Spleen (tissue), 11 donors: Measurements from ENCODE around the gene PCDHGB7. TPM values are rescaled to one million over a fixed set of nuclear protein-coding genes. Genes with fewer than 3 reads are reported as not detected.
A peak's percentile ranks its signal among the peaks of the same experiment; 100 is the strongest.

Experiments used
- DNase-seq: peaks from one replicate; pipeline ENCODE4 v3.0.0-alpha.2; 2020
- H3K27ac ChIP-seq, 8 donors: fragments of 200-600 bp; sonication (generic) in 7 of 8; 1 replicate in 4 of 8; 2 replicates in 4 of 8; pipeline versions ENCODE4 v1.5.0 to v1.8.0; 2016 to 2021; ENCODE audit warnings: inconsistent platforms in 4 of 8, mild to moderate bottlenecking in 4 of 8, moderate library complexity in 1 of 8
- H3K27me3 ChIP-seq, 7 donors: fragments of 200-600 bp; sonication (generic) in 6 of 7; replicated peaks in 1 of 7; 1 replicate in 4 of 7; 2 replicates in 3 of 7; pipeline versions ENCODE4 v1.5.0 to v1.8.0; 2016 to 2021; ENCODE audit warnings: inconsistent platforms in 3 of 7, mild to moderate bottlenecking in 1 of 7
- H3K36me3 ChIP-seq, 6 donors: fragments of 200-600 bp; sonication (generic) in 5 of 6; 1 replicate in 4 of 6; 2 replicates in 2 of 6; pipeline versions ENCODE4 v1.5.0 to v1.8.0; 2016 to 2021; ENCODE audit warnings: inconsistent platforms in 2 of 6
- H3K4me1 ChIP-seq, 6 donors: fragments of 200-600 bp; sonication (generic) in 5 of 6; 1 replicate in 3 of 6; 2 replicates in 3 of 6; pipeline versions ENCODE4 v1.5.0 to v1.8.0; 2016 to 2021; ENCODE audit warnings: inconsistent platforms in 3 of 6
- H3K4me3 ChIP-seq, 8 donors: fragments of 200-600 bp; sonication (generic) in 7 of 8; 1 replicate in 4 of 8; 2 replicates in 4 of 8; pipeline versions ENCODE4 v1.5.0 to v1.8.0; 2016 to 2021; ENCODE audit warnings: inconsistent platforms in 4 of 8, mild to moderate bottlenecking in 4 of 8, moderate library complexity in 2 of 8
- H3K9me3 ChIP-seq, 8 donors: fragments of 200-600 bp; sonication (generic) in 7 of 8; 1 replicate in 4 of 8; 2 replicates in 4 of 8; pipeline versions ENCODE4 v1.5.0 to v1.8.0; 2016 to 2021; ENCODE audit warnings: inconsistent platforms in 4 of 8
- CTCF ChIP-seq, 11 experiments: fragments of 200-600 bp in 7 of 11; fragments of 450-650 bp in 4 of 11; sonication (generic) in 4 of 11; IDR thresholded peaks in 8 of 11; conservative IDR thresholded peaks in 3 of 11; 1 replicate in 7 of 11; 2 replicates in 4 of 11; pipeline versions ENCODE4 v1.4.0 to v1.8.0; 2016 to 2021; ENCODE audit warnings: antibody characterized with exemption in 11 of 11, inconsistent platforms in 4 of 11, mild to moderate bottlenecking in 1 of 11
- POLR2A ChIP-seq, 3 donors: fragments of 450-650 bp; IDR thresholded peaks; one replicate each; pipeline ENCODE4 v1.5.1; 2017; ENCODE audit warnings: antibody characterized with exemption in 3 of 3, mild to moderate bottlenecking in 1 of 3
- POLR2AphosphoS5 ChIP-seq, 3 donors: sonication (generic); formaldehyde crosslinking; IDR thresholded peaks; one replicate each; pipeline ENCODE4 v1.5.1; 2017; ENCODE audit warnings: antibody characterized with exemption in 3 of 3
- WGBS, 5 donors: extraction: QIAGEN DNeasy Blood & Tissue Kit in 3 of 5; methylation state at CpG; one replicate each; pipeline versions ENCODE4 v1.1.5 to v1.1.7; 2013 to 2018; 5-methylcytosine and 5-hydroxymethylcytosine counted together
- intact Hi-C: fragments of 100-400 bp; cut with DNase I; formaldehyde crosslinking; loops from one replicate; pipeline ENCODE4 v1.15.0; 2023; ENCODE audit warnings: low total_unique reads
- polyA plus RNA-seq, 3 donors: library from polyadenylated mRNA; stranded (reverse); fragments of 200-250 nt; gene quantifications; one replicate each; pipeline ENCODE4 v1.2.1, GENCODE V29; 2013
- total RNA-seq, 7 donors: library from RNA; depleted of rRNA in 3 of 7; stranded (reverse); fragments of >200 nt in 3 of 7; fragmentation: NEBNext Ultra II Directional in 4 of 7; extraction: Animal tissue kit (Norgen Biotek cat#: 25700) in 4 of 7; gene quantifications; one replicate each; pipeline versions ENCODE4 v1.1.0 to v1.2.1, GENCODE V29; 2016 to 2021
- donor health status: healthy with polysubstance abuse.
- donor health status: DM: no; HTN: no; CAD: no; lungs with moderate emphysema.
- donor health status: DM: no; HTN: no; CAD: no.
- donor health status: Bipolar disorder and iron deficiency.
- donor health status: healthy.
- donor health status: DM: no; HTN: no; CAD: no.
- donor health status: DM: yes; HTN: yes; CAD: no.

Gene PCDHGB7
- total and polyA plus RNA-seq, 10 donors = 0.14 to 11.9 (median 6.9) TPM

GRCh38 chr5:141388661-141389060 is 28.8 kb upstream of the PCDHGB7 start:
- Histone ChIP-seq H3K27me3 (peaks cover 0 to 96% (median 8%) of the 10 kb centered on the region in 7 donors), H3K27ac (no peak overlapping the region), H3K4me3 (no peak overlapping the region), H3K36me3 (peaks cover 0 to 10% (median 0%) of the 10 kb centered on the region in 6 donors), H3K9me3 (peaks cover 0 to 97% (median 96%) of the 10 kb centered on the region in 8 donors), H3K4me1 (no peaks in the 10 kb centered on the region)
- TF ChIP-seq CTCF (IDR thresholded peaks at IDR 0.05 in 8 of 11, conservative IDR thresholded peaks at IDR 0.05 in 3 of 11) = no peak
- no peak for TF ChIP-seq POLR2A (IDR thresholded peaks at IDR 0.05)
- TF ChIP-seq POLR2AphosphoS5 (IDR thresholded peaks at IDR 0.05) = no peak
- intact Hi-C loops = no loop called here
- 44 to 54% (median 48%) methylated on average over 10 of the region's 10 CpGs for WGBS, 5 donors
- DNase-seq = no peak

- no peak for DNase-seq
- TF ChIP-seq POLR2A (IDR thresholded peaks at IDR 0.05) (no peak), CTCF (IDR thresholded peaks at IDR 0.05 in 8 of 11, conservative IDR thresholded peaks at IDR 0.05 in 3 of 11) (no peak), POLR2AphosphoS5 (IDR thresholded peaks at IDR 0.05) (no peak)
- Histone ChIP-seq H3K27ac (no peak overlapping the region), H3K9me3 (peaks cover 0 to 97% (median 96%) of the 10 kb centered on the region in 8 donors), H3K27me3 (peaks cover 0 to 96% (median 7%) of the 10 kb centered on the region in 7 donors), H3K4me3 (peak overlapping the region in 1 of 8 donors; percentile 9), H3K4me1 (no peaks in the 10 kb centered on the region), H3K36me3 (peaks cover 0 to 10% (median 0%) of the 10 kb centered on the region in 6 donors)
- WGBS, 5 donors = 41 to 53% (median 47%) methylated on average over 51 to 77 of the region's 77 CpGs
- intact Hi-C loops = no loop called here
Measured at GRCh38 chr5:141389153-141390042, 28.1 kb upstream of the PCDHGB7 start.

- no peak for DNase-seq
- 29 to 36% (median 32%) methylated on average over 32 to 38 of the region's 38 CpGs for WGBS, 5 donors
Measured at GRCh38 chr5:141392429-141393198, 24.9 kb upstream of the PCDHGB7 start, which contains the start of gene PCDHGA8. TSS of gene PCDHGA8 (plus strand) at chr5:141392633. CDS start at chr5:141392814, 181 bp downstream.

More at GRCh38 chr5:141392429-141393198, 24.9 kb upstream of the PCDHGB7 start, which contains the start of gene PCDHGA8:
- H3K27me3 ChIP-seq = peaks cover 0 to 96% (median 11%) of the 10 kb centered on the region in 7 donors
- intact Hi-C loops = no loop called here
- peak within 1 kb of the TSS in 1 of 8 donors; percentile 6 for H3K4me3 ChIP-seq
- H3K36me3 ChIP-seq = peaks cover 0 to 10% (median 0%) of the 10 kb centered on the region in 6 donors
- peaks cover 0 to 96% (median 85%) of the 10 kb centered on the region in 8 donors for H3K9me3 ChIP-seq
- no peaks in the 10 kb centered on the region for H3K4me1 ChIP-seq
- TF ChIP-seq POLR2A (IDR thresholded peaks at IDR 0.05) (no peak), POLR2AphosphoS5 (IDR thresholded peaks at IDR 0.05) (no peak), CTCF (IDR thresholded peaks at IDR 0.05 in 8 of 11, conservative IDR thresholded peaks at IDR 0.05 in 3 of 11) (no peak)
- no peak within 1 kb of the TSS for H3K27ac ChIP-seq
